BJ (cell line): ENCODE data around the gene DLL4. TPM values are rescaled to one million over a fixed set of nuclear protein-coding genes. Genes with fewer than 3 reads are reported as not detected.

Experiments
- CTCF ChIA-PET: fragments of 350-600 bp; formaldehyde crosslinking; extraction: SDS; loops from one replicate; lab custom pipeline; 2021; ENCODE audit warnings: antibody characterized with exemption, inconsistent platforms; lab: Yijun Ruan, JAX
- POLR2A ChIA-PET: fragments of 300-600 bp; sonication (Branson Sonifier 250); formaldehyde crosslinking; extraction: SDS; loops from one replicate; lab custom pipeline; 2021; ENCODE audit warnings: antibody characterized with exemption; lab: Charles Lee
- DNase-seq: peaks from one replicate; pipeline ENCODE4 v3.0.0-alpha.2; 2011; ENCODE audit warnings: low read depth
- H3K27me3 ChIP-seq: 2 replicates; pipeline ENCODE4 v1.6.0; 2011; ENCODE audit warnings: low read length; ENCODE audit not compliant: control insufficient read depth, insufficient read depth
- H3K36me3 ChIP-seq: 2 replicates; pipeline ENCODE4 v1.5.1; 2011; ENCODE audit warnings: low read length; ENCODE audit not compliant: control insufficient read depth, insufficient read depth
- H3K4me3 ChIP-seq: 2 replicates; pipeline ENCODE4 v1.5.1; 2011; ENCODE audit warnings: low read depth, mild to moderate bottlenecking, control low read depth, low read length
- polyA plus RNA-seq: library from polyadenylated mRNA; depleted of rRNA; stranded (reverse); fragments of >200 nt; gene quantifications from 2 replicates; pipeline ENCODE4 v1.2.3, GENCODE V29; 2011
- TF ChIP-seq, protein P1 (sequence below): IDR thresholded peaks from 2 replicates; pipeline ENCODE4 v1.5.1; 2011; ENCODE audit warnings: low read depth, mild to moderate bottlenecking, control low read depth, inconsistent platforms, low read length, moderate library complexity; ENCODE audit not compliant: insufficient read depth

Gene DLL4
- polyA plus RNA-seq, 1 experiment = 0.47 TPM

DNA sequence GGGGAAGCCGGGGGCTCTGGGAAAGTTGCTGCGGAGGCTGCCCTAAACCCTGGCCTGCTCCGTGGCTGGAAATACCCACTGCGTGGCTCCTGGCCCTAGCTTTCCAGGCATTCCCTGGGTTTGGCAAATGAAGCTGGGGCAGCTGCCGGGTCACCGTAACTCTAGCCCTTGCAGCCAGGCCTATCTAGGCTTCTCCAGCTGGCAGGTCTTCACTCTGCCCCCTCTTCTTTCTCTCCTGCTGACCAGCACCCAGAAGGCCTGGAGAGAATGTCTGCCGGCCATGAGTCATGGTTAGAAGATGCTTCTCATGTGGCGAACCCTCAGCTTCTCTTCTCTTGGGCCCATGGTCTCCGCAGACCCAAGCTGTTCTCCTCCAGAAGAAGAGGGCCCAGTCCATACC is 5.6 kb upstream of the DLL4 start:
- TF ChIP-seq, protein P1, sequence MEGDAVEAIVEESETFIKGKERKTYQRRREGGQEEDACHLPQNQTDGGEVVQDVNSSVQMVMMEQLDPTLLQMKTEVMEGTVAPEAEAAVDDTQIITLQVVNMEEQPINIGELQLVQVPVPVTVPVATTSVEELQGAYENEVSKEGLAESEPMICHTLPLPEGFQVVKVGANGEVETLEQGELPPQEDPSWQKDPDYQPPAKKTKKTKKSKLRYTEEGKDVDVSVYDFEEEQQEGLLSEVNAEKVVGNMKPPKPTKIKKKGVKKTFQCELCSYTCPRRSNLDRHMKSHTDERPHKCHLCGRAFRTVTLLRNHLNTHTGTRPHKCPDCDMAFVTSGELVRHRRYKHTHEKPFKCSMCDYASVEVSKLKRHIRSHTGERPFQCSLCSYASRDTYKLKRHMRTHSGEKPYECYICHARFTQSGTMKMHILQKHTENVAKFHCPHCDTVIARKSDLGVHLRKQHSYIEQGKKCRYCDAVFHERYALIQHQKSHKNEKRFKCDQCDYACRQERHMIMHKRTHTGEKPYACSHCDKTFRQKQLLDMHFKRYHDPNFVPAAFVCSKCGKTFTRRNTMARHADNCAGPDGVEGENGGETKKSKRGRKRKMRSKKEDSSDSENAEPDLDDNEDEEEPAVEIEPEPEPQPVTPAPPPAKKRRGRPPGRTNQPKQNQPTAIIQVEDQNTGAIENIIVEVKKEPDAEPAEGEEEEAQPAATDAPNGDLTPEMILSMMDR = no peak
- H3K4me3 ChIP-seq = no peak overlapping the region
- DNase-seq = no peak
- peaks cover 22% of the 10 kb centered on the region for H3K27me3 ChIP-seq
- H3K36me3 ChIP-seq = no peaks in the 10 kb centered on the region
- POLR2A ChIA-PET = interaction anchor here (0.6 kb wide), 1 partner anchor 27 kb away, joined by 9 read pairs; no protein-coding TSS in a partner anchor
- CTCF ChIA-PET = interaction anchor here (0.6 to 5.2 kb wide), 3 partner anchors 17 to 398 kb away, joined by 4 to 28 read pairs (median 9); no protein-coding TSS in a partner anchor

- H3K27me3 ChIP-seq = peaks cover 31% of the 10 kb centered on the region
- DNase-seq = no peak
- ChIA-PET CTCF (interaction anchor here (5.2 kb wide), 1 partner anchor 16 kb away, joined by 28 read pairs; no protein-coding TSS in a partner anchor), POLR2A (no interaction called here)
- H3K36me3 ChIP-seq = no peaks in the 10 kb centered on the region
- TF ChIP-seq, protein P1 = no peak
- no peak overlapping the region for H3K4me3 ChIP-seq
Measured at GRCh38 chr15:40925495-40925862, 3.7 kb upstream of the DLL4 start.

DNA sequence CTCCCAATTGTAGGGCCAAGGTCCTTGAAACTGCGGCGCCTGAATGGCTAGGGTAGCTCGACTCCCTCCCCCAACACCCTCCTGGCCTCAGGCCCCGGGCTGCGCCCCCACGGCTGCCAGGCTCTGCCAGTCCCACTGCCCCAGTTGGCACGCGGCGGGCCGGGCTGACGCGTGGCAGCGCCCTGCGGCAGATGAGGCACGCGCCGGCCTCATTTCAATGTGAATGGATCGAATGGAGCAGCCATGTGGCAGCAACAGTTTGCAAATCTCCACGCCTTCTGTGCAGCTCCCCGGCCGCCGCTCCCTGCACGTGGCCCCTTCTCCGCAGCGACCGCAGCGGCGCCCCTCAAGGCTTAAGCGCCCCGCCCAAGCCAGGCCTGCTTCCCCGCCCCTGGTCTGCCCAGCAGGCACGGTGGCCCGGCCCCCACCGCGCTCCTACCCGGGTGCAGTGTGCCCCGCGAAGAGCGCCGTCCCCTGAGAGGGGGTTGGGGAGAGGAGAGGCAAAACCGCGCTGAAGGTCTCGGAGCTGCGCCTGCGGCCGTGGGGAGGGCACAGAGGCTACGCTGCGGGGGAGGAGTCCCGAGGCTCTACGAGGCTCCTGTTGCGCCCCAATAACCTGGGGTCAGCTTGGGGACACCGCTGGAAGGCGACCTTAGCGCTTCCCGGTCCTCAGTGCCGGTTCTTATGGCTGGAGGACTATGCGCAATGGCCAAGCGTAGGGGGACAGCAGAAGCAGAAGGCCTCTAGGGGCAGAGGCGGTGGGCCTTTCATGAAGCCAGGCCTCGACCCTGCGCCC is 3.1 kb upstream of the DLL4 start:
- peaks cover 35% of the 10 kb centered on the region for H3K27me3 ChIP-seq
- POLR2A ChIA-PET = no interaction called here
- TF ChIP-seq, protein P1 = no peak

GRCh38 chr15:40926659-40927494 is 2.3 kb upstream of the DLL4 start:
- no peaks in the 10 kb centered on the region for H3K36me3 ChIP-seq
- TF ChIP-seq, protein P1 = no peak
- no peak overlapping the region for H3K4me3 ChIP-seq
- ChIA-PET POLR2A (no interaction called here), CTCF (interaction anchor here (1.4 to 7.1 kb wide), 3 partner anchors 14 to 96 kb away, joined by 4 to 89 read pairs (median 28); no protein-coding TSS in a partner anchor)
- peaks cover 35% of the 10 kb centered on the region for H3K27me3 ChIP-seq
- DNase-seq = no peak

More for the DNA sequence above, 3.1 kb upstream of the DLL4 start:
- Histone ChIP-seq H3K4me3 (no peak overlapping the region), H3K36me3 (no peaks in the 10 kb centered on the region)
- CTCF ChIA-PET = interaction anchor here (1.4 to 7.1 kb wide), 3 partner anchors 15 to 93 kb away, joined by 4 to 89 read pairs (median 28); no protein-coding TSS in a partner anchor
- DNase-seq = no peak
